Activated T-cell treated with anti-CD3 and anti-CD28 coated beads, Interleukin-2, amount 50 U/mL, for 72 hours (primary cell): ENCODE data around the gene EIF5A. TPM values are rescaled to one million over a fixed set of nuclear protein-coding genes. Genes with fewer than 3 reads are reported as not detected.

Experiments used
- ATAC-seq, 2 donors: fragments of 150-1000 bp; cut with Tn5 transposase; replicated peaks in 1 of 2; 2 replicates each; pipeline ENCODE4 v1.10.0; 2021; ENCODE audit warnings: moderate library complexity in 2 of 2, mild to moderate bottlenecking in 1 of 2
- DNase-seq, 2 donors: peaks; one replicate each; pipeline ENCODE4 v3.0.0; 2021 to 2022; ENCODE audit warnings: mixed read lengths in 1 of 2
- H3K27ac Mint-ChIP-seq: one replicate; pipeline ENCODE4 v1.8.0; 2022; ENCODE audit warnings: mild to moderate bottlenecking, moderate library complexity, mixed read lengths
- H3K27me3 Mint-ChIP-seq: one replicate; pipeline ENCODE4 v1.8.0; 2022; ENCODE audit warnings: low read depth, mixed read lengths
- H3K36me3 Mint-ChIP-seq, 2 donors: one replicate each; pipeline ENCODE4 v1.8.0; 2022; ENCODE audit warnings: mixed read lengths in 2 of 2, mild to moderate bottlenecking in 1 of 2; ENCODE audit not compliant: insufficient read depth in 2 of 2
- H3K4me1 Mint-ChIP-seq: one replicate; pipeline ENCODE4 v1.8.0; 2022; ENCODE audit warnings: low read depth, mixed read lengths
- H3K4me3 Mint-ChIP-seq, 2 donors: one replicate each; pipeline ENCODE4 v1.8.0; 2022; ENCODE audit warnings: mild to moderate bottlenecking in 2 of 2, mixed read lengths in 2 of 2, moderate library complexity in 2 of 2
- H3K9me3 Mint-ChIP-seq, 2 donors: one replicate each; pipeline ENCODE4 v1.8.0; 2022; ENCODE audit warnings: mixed read lengths in 2 of 2
- total RNA-seq, 2 donors: library from RNA; stranded (reverse); gene quantifications; one replicate each; pipeline ENCODE4 v1.2.3, GENCODE V29; 2022

Gene EIF5A
- total RNA-seq, 2 donors from 2014 or later: 547 to 594 TPM

DNA sequence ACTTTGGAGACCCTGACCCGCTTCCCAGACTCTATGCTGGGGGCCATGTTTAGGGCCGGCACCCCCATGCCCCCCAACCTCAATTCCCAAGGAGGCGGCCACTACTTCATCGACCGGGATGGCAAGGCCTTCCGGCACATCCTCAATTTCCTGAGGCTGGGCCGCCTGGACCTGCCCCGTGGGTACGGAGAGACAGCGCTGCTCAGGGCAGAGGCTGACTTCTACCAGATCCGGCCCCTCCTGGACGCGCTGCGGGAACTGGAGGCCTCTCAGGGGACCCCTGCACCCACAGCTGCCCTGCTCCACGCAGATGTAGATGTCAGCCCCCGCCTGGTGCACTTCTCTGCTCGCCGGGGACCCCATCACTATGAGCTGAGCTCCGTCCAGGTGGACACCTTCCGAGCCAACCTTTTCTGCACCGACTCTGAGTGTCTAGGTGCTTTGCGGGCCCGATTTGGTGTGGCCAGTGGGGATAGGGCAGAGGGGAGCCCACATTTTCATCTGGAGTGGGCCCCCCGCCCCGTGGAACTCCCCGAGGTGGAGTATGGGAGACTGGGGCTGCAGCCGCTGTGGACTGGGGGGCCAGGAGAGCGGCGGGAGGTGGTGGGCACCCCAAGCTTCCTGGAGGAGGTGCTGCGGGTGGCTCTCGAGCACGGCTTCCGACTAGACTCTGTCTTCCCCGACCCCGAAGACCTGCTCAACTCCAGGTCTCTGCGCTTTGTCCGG, 45.6 kb downstream of the EIF5A start:
- H3K4me1 Mint-ChIP-seq: peaks cover 53% of the 10 kb centered on the region
- H3K9me3 Mint-ChIP-seq: no peaks in the 10 kb centered on the region
- peak overlapping the region; percentile 94 for H3K27ac Mint-ChIP-seq
- peaks cover 4 to 5% of the 10 kb centered on the region in 2 donors for H3K36me3 Mint-ChIP-seq
- H3K4me3 Mint-ChIP-seq: peak overlapping the region; percentile 84 to 93
- ATAC-seq: no peak
- H3K27me3 Mint-ChIP-seq: peaks cover 6% of the 10 kb centered on the region
- no peak for DNase-seq

DNA sequence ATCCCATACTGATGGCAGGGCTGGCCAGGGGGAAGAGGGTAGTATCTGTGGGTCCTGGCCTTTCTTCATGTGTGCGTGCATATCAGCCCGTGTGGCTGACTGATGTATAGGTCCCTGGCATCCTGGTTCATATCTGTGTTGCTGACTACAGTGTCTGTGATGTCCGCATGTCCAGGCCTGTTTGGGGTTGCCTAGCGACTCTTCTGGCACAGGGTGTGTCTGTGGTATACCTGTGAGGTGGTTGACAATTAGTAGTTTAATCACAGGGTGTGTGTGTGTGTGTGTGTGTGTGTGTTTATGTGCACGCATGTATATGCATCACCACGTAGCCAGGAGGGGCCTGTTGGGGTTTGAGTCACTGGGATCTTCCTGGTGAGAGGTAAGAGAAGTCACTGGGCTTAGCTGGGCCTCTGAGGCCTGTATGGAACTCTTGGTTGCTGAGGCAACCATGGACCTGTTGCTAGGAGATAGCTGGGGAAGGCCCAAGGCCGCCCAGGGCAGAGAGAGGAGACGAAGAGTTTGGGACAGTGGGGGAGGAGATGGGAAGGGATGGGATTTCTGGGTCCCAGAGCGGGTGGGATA, 46.9 kb downstream of the EIF5A start:
- Mint-ChIP-seq H3K36me3 (peaks cover 2 to 4% of the 10 kb centered on the region in 2 donors), H3K4me1 (peaks cover 44% of the 10 kb centered on the region), H3K4me3 (peak overlapping the region; percentile 29 to 70), H3K27me3 (peaks cover 6% of the 10 kb centered on the region), H3K9me3 (no peaks in the 10 kb centered on the region), H3K27ac (peak overlapping the region; percentile 70)
- ATAC-seq (peak; percentile 18 to 35), DNase-seq (peak; percentile 42 to 50)

GRCh38 chr17:7355053-7355452, 47.6 kb downstream of the EIF5A start, which contains the start of gene TMEM95:
TSS of gene TMEM95 (plus strand) at chr17:7355156. CDS start at chr17:7355205, 49 bp downstream.
- peak within 1 kb of the TSS; percentile 70 for H3K27ac Mint-ChIP-seq
- peaks cover 6% of the 10 kb centered on the region for H3K27me3 Mint-ChIP-seq
- peak within 1 kb of the TSS; percentile 29 to 70 for H3K4me3 Mint-ChIP-seq
- no peak for ATAC-seq
- H3K36me3 Mint-ChIP-seq: peaks cover 2 to 4% of the 10 kb centered on the region in 2 donors
- no peak for DNase-seq
- no peaks in the 10 kb centered on the region for H3K9me3 Mint-ChIP-seq
- peaks cover 37% of the 10 kb centered on the region for H3K4me1 Mint-ChIP-seq

DNA sequence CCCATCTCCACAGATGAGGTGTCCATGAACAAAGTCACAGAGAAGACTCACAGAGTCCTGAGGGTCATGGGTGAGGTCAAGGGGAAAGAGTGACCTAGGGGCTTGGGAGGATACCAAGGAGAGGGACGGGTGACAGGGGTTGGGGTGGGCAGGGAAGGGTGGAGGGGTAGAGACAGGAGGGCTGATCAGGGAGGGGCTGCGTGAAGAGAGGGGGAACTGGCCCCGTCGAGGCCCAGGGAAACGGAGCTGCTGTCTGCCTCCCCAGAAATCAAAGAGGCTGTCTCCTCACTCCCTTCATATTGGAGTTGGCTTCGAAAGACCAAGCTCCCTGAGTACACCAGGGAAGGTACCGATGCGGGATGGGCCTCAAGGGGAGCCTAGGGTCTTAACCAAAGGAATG, 48.1 kb downstream of the EIF5A start:
- ATAC-seq (no peak), DNase-seq (no peak)
- H3K9me3 Mint-ChIP-seq: no peaks in the 10 kb centered on the region
- peaks cover 2 to 4% of the 10 kb centered on the region in 2 donors for H3K36me3 Mint-ChIP-seq
- peaks cover 37% of the 10 kb centered on the region for H3K4me1 Mint-ChIP-seq
- H3K27me3 Mint-ChIP-seq: peaks cover 6% of the 10 kb centered on the region
- peak overlapping the region in 1 of 2 donors; percentile 27 for H3K4me3 Mint-ChIP-seq
- no peak overlapping the region for H3K27ac Mint-ChIP-seq

GRCh38 chr17:7356072-7356549, 48.7 kb downstream of the EIF5A start:
- Mint-ChIP-seq H3K36me3 (peaks cover 2 to 4% of the 10 kb centered on the region in 2 donors), H3K4me1 (peaks cover 34% of the 10 kb centered on the region), H3K9me3 (no peaks in the 10 kb centered on the region), H3K4me3 (no peak overlapping the region), H3K27ac (no peak overlapping the region), H3K27me3 (peaks cover 6% of the 10 kb centered on the region)
- peak; percentile 66 to 70 for ATAC-seq
- DNase-seq: peak; percentile 91

DNA sequence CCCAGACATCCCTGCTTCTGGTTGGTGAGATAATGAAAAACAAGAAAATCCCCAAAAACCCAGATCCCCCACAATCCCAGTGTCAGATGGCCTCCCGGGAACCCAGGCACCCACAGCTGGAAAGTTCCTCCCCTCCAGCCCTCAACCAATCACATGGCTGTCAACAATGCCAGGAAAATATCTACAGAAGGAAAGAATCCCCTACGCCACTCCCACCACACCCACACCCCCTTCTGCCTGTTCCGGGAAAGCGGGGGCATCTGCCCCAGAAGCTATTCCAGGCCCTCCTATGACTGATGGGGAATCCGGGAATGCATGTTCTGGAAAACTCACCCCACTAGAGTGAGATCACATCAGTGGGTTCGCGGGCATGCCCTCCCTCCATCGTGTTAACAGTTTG, 49.3 kb downstream of the EIF5A start:
- Mint-ChIP-seq H3K9me3 (no peaks in the 10 kb centered on the region), H3K4me3 (no peak overlapping the region), H3K27me3 (peaks cover 11% of the 10 kb centered on the region), H3K27ac (no peak overlapping the region), H3K36me3 (peaks cover 0 to 2% of the 10 kb centered on the region in 2 donors), H3K4me1 (peaks cover 30% of the 10 kb centered on the region)
- no peak for DNase-seq
- no peak for ATAC-seq

- Mint-ChIP-seq H3K9me3 (no peaks in the 10 kb centered on the region), H3K4me3 (no peak overlapping the region), H3K36me3 (peaks cover 0 to 1% of the 10 kb centered on the region in 2 donors), H3K27ac (peak overlapping the region; percentile 72), H3K27me3 (peaks cover 12% of the 10 kb centered on the region), H3K4me1 (peaks cover 28% of the 10 kb centered on the region)
- ATAC-seq (no peak), DNase-seq (no peak)
Measured at GRCh38 chr17:7357381-7357780, 50.0 kb downstream of the EIF5A start.

- H3K27me3 Mint-ChIP-seq: peaks cover 8% of the 10 kb centered on the region
- DNase-seq: no peak
- no peak overlapping the region for H3K27ac Mint-ChIP-seq
- no peak for ATAC-seq
- H3K4me3 Mint-ChIP-seq: no peak overlapping the region
- H3K4me1 Mint-ChIP-seq: no peaks in the 10 kb centered on the region
- no peaks in the 10 kb centered on the region for H3K36me3 Mint-ChIP-seq
- no peaks in the 10 kb centered on the region for H3K9me3 Mint-ChIP-seq
Measured at GRCh38 chr17:7361906-7362305, 54.5 kb downstream of the EIF5A start.

Other genes starting within 250 kb of the EIF5A start
- gene CLEC10A, start 227.4 kb upstream of the EIF5A start, total RNA-seq: not detected
- not detected for gene ASGR2, start 192.8 kb upstream of the EIF5A start, total RNA-seq
- 1 to 10 TPM; 1.5 to 2.1 TPM for gene ASGR1, start 128.3 kb upstream of the EIF5A start, total RNA-seq
- gene DLG4, start 87.8 kb upstream of the EIF5A start, total RNA-seq: 10 to 100 TPM; 16.2 to 16.7 TPM
- 100 to 1,000 TPM; 335 to 386 TPM for gene ACADVL, start 87.7 kb upstream of the EIF5A start, total RNA-seq
- 10 to 100 TPM; 49.5 to 54.8 TPM for gene DVL2, start 73.1 kb upstream of the EIF5A start, total RNA-seq
- 10 to 100 TPM; 28.9 to 32.2 TPM for gene PHF23, start 68.2 kb upstream of the EIF5A start, total RNA-seq
- gene GABARAP, start 65.2 kb upstream of the EIF5A start, total RNA-seq: 100 to 1,000 TPM; 244 to 246 TPM
- 100 to 1,000 TPM; 184 to 186 TPM for gene CTDNEP1, start 55.9 kb upstream of the EIF5A start, total RNA-seq
- 10 to 100 TPM; 62.1 to 89.5 TPM for gene ELP5, start 55.4 kb upstream of the EIF5A start, total RNA-seq
- gene CLDN7, start 45.1 kb upstream of the EIF5A start, total RNA-seq: 1 to 10 TPM; 1.9 to 3.1 TPM
- under 1 TPM; 0.07 to 0.17 TPM for gene SLC2A4, start 25.9 kb upstream of the EIF5A start, total RNA-seq
- gene YBX2, start 13.0 kb upstream of the EIF5A start, total RNA-seq: 1 to 10 TPM; 3.6 to 9.5 TPM
- 10 to 100 TPM; 50.5 to 50.7 TPM for gene GPS2, start 7.7 kb downstream of the EIF5A start, total RNA-seq
- 10 to 100 TPM; 35.7 to 37.6 TPM for gene NEURL4, start 21.7 kb downstream of the EIF5A start, total RNA-seq
- 100 to 1,000 TPM; 690 to 708 TPM for gene ACAP1, start 28.9 kb downstream of the EIF5A start, total RNA-seq
- gene KCTD11, start 44.5 kb downstream of the EIF5A start, total RNA-seq: 1 to 10 TPM; 4.9 to 5.5 TPM
- under 1 TPM in 1 of 2 donors, not detected in 1; 0.34 TPM for gene TMEM95, start 47.5 kb downstream of the EIF5A start, total RNA-seq
- 1 to 10 TPM; 5.5 to 6.5 TPM for gene TNK1, start 73.5 kb downstream of the EIF5A start, total RNA-seq
- gene PLSCR3, start 86.9 kb downstream of the EIF5A start, total RNA-seq: 10 to 100 TPM; 60.5 to 62.6 TPM
- gene TMEM256, start 96.5 kb downstream of the EIF5A start, total RNA-seq: 10 to 100 TPM; 64.8 to 88.2 TPM
- 10 to 100 TPM; 17.4 to 19.8 TPM for gene NLGN2, start 100.2 kb downstream of the EIF5A start, total RNA-seq
- gene SPEM1, start 112.7 kb downstream of the EIF5A start, total RNA-seq: under 1 TPM; 0.58 to 0.67 TPM
- gene SPEM2, start 118.0 kb downstream of the EIF5A start, total RNA-seq: not detected
- gene SPEM3, start 121.2 kb downstream of the EIF5A start, total RNA-seq: not detected
- 10 to 100 TPM; 11.3 to 11.7 TPM for gene TMEM102, start 127.8 kb downstream of the EIF5A start, total RNA-seq
- gene FGF11, start 131.9 kb downstream of the EIF5A start, total RNA-seq: 1 to 10 TPM; 4.9 to 5.3 TPM
- gene CHRNB1, start 137.4 kb downstream of the EIF5A start, total RNA-seq: 10 to 100 TPM; 25.5 to 26.8 TPM
- gene ZBTB4, start 172.0 kb downstream of the EIF5A start, total RNA-seq: 10 to 100 TPM; 28.5 to 29.0 TPM
- gene SLC35G6, start 173.8 kb downstream of the EIF5A start, total RNA-seq: under 1 TPM in 1 of 2 donors, not detected in 1; 0.25 TPM
- gene POLR2A, start 176.7 kb downstream of the EIF5A start, total RNA-seq: 100 to 1,000 TPM; 211 to 249 TPM
- gene TNFSF12, start 241.4 kb downstream of the EIF5A start, total RNA-seq: 10 to 100 TPM; 23.2 to 25.5 TPM